H1 (cell line): ENCODE measurements around the gene BOLA2B. TPM values are rescaled to one million over a fixed set of nuclear protein-coding genes. Genes with fewer than 3 reads are reported as not detected.

ENCODE experiments used
- CTCF ChIA-PET: fragments of 300-600 bp; sonication (Branson Sonifier 250); formaldehyde crosslinking; loops from one replicate; lab custom pipeline; 2021; ENCODE audit not compliant: partially characterized antibody; lab: Charles Lee
- POLR2A ChIA-PET: fragments of 300-600 bp; sonication (Branson Sonifier 250); formaldehyde crosslinking; loops from one replicate; lab custom pipeline; 2021; ENCODE audit warnings: inconsistent platforms; ENCODE audit not compliant: partially characterized antibody; lab: Charles Lee
- DNase-seq, 2 experiments: peaks; one replicate each; pipeline versions ENCODE4 v3.0.0 to v3.0.0-alpha.2; 2010 to 2022; ENCODE audit warnings: low spot score in 2 of 2, low read depth in 1 of 2, mixed read lengths in 1 of 2
- FAIRE-seq: peaks from 2 replicates; lab custom pipeline; 2011; peaks lifted over from hg19 to GRCh38; lab: Jason Lieb, UNC
- H2AFZ ChIP-seq: 2 replicates; pipeline ENCODE4 v1.8.1; 2012; ENCODE audit warnings: low read length, inconsistent platforms
- H2AK5ac ChIP-seq: 2 replicates; pipeline ENCODE4 v1.6.1; 2013; ENCODE audit warnings: low read depth, low read length
- H2BK120ac ChIP-seq: replicated peaks from 2 replicates; pipeline ENCODE3; 2013; ENCODE audit warnings: low read depth, low read length, inconsistent platforms
- H2BK12ac ChIP-seq: 2 replicates; pipeline ENCODE4 v1.6.1; 2013; ENCODE audit warnings: low read depth, low read length
- H2BK15ac ChIP-seq: 2 replicates; pipeline ENCODE4 v1.6.1; 2013; ENCODE audit warnings: low read length
- H2BK20ac ChIP-seq: 2 replicates; pipeline ENCODE4 v1.6.1; 2013; ENCODE audit warnings: low read length
- H2BK5ac ChIP-seq: 2 replicates; pipeline ENCODE4 v1.6.1; 2013; ENCODE audit warnings: low read depth, low read length
- H3K14ac ChIP-seq: 2 replicates; pipeline ENCODE4 v1.6.1; 2013; ENCODE audit warnings: inconsistent platforms; ENCODE audit not compliant: insufficient read length
- H3K18ac ChIP-seq: 2 replicates; pipeline ENCODE4 v1.6.1; 2013; ENCODE audit warnings: low read length; ENCODE audit errors: extremely low read depth
- H3K23ac ChIP-seq: 2 replicates; pipeline ENCODE4 v1.6.1; 2013; ENCODE audit warnings: inconsistent platforms; ENCODE audit not compliant: insufficient read length
- H3K23me2 ChIP-seq: 2 replicates; pipeline ENCODE4 v1.6.1; 2013; ENCODE audit warnings: low read depth, low read length
- H3K27ac ChIP-seq: 2 replicates; pipeline ENCODE4 v1.6.1; 2011; ENCODE audit warnings: low read depth, low read length, inconsistent platforms
- H3K27me3 ChIP-seq, 4 experiments: replicated peaks in 1 of 4; 1 replicate in 1 of 4; 2 replicates in 3 of 4; pipeline versions ENCODE4 v1.6.1 to v1.8.1; 2011 to 2013; ENCODE audit warnings: low read length in 3 of 4, mild to moderate bottlenecking in 3 of 4, inconsistent platforms in 2 of 4, mixed read lengths in 2 of 4, moderate library complexity in 1 of 4; ENCODE audit not compliant: control insufficient read depth in 3 of 4, insufficient read depth in 3 of 4; ENCODE audit errors: extremely low read depth in 1 of 4
- H3K36me3 ChIP-seq, 4 experiments: 2 replicates each; pipeline versions ENCODE4 v1.6.1 to v1.8.1; 2011 to 2013; ENCODE audit warnings: mild to moderate bottlenecking in 4 of 4, low read length in 3 of 4, moderate library complexity in 2 of 4, control low read depth in 1 of 4, inconsistent platforms in 1 of 4; ENCODE audit not compliant: insufficient read depth in 4 of 4, control insufficient read depth in 2 of 4
- H3K4ac ChIP-seq: replicated peaks from 2 replicates; pipeline ENCODE3; 2013; ENCODE audit warnings: low read length, low read depth, mixed read lengths, inconsistent platforms; ENCODE audit not compliant: insufficient read length
- H3K4me1 ChIP-seq, 4 experiments: replicated peaks in 1 of 4; 1 replicate in 1 of 4; 2 replicates in 3 of 4; pipeline versions ENCODE4 v1.6.1 to v1.8.1; 2011 to 2013; ENCODE audit warnings: low read length in 3 of 4, inconsistent platforms in 2 of 4, mixed read lengths in 1 of 4; ENCODE audit not compliant: insufficient read depth in 4 of 4, control insufficient read depth in 3 of 4
- H3K4me2 ChIP-seq, 2 experiments: 2 replicates each; pipeline versions ENCODE4 v1.6.1 to v1.8.1; 2011 to 2013; ENCODE audit warnings: low read depth in 2 of 2, low read length in 2 of 2, control low read depth in 1 of 2, inconsistent platforms in 1 of 2, mild to moderate bottlenecking in 1 of 2; ENCODE audit not compliant: insufficient read depth in 1 of 2
- H3K4me3 ChIP-seq, 4 experiments: fragments of 200-600, 300-600 bp in 1 of 4; sonication (generic), shearing (Covaris generic), sonication (Bioruptor Twin) in 1 of 4; 2 replicates each; pipeline versions ENCODE4 v1.5.1 to v1.8.1; 2011 to 2016; ENCODE audit warnings: low read length in 4 of 4, low read depth in 3 of 4, control low read depth in 2 of 4, inconsistent platforms in 2 of 4, mild to moderate bottlenecking in 2 of 4, mixed read lengths in 1 of 4, moderate library complexity in 1 of 4; ENCODE audit not compliant: insufficient read depth in 2 of 4; ENCODE audit errors: extremely low read depth in 1 of 4
- H3K56ac ChIP-seq: replicated peaks from 2 replicates; pipeline ENCODE3; 2013; ENCODE audit warnings: low read depth, mild to moderate bottlenecking, mixed read lengths, low read length, inconsistent platforms; ENCODE audit not compliant: insufficient read length
- H3K79me1 ChIP-seq: 2 replicates; pipeline ENCODE4 v1.6.1; 2013; ENCODE audit warnings: low read depth, low read length, control low read depth
- H3K79me2 ChIP-seq, 2 experiments: 2 replicates each; pipeline versions ENCODE4 v1.6.1 to v1.8.1; 2012 to 2013; ENCODE audit warnings: low read length in 2 of 2, mild to moderate bottlenecking in 2 of 2, inconsistent platforms in 1 of 2; ENCODE audit not compliant: insufficient read depth in 2 of 2, control insufficient read depth in 1 of 2
- H3K9ac ChIP-seq, 4 experiments: replicated peaks in 1 of 4; 1 replicate in 1 of 4; 2 replicates in 3 of 4; pipeline versions ENCODE4 v1.6.1 to v1.8.1; 2011 to 2013; ENCODE audit warnings: low read depth in 3 of 4, low read length in 3 of 4, control low read depth in 2 of 4, mild to moderate bottlenecking in 2 of 4, moderate library complexity in 2 of 4, inconsistent platforms in 1 of 4; ENCODE audit errors: extremely low read depth in 1 of 4
- H3K9me3 ChIP-seq, 2 experiments: 2 replicates each; pipeline versions ENCODE4 v1.6.1 to v1.8.1; 2012 to 2013; ENCODE audit warnings: mild to moderate bottlenecking in 2 of 2, moderate library complexity in 2 of 2, control low read depth in 1 of 2, inconsistent platforms in 1 of 2, low read depth in 1 of 2, low read length in 1 of 2, mixed read lengths in 1 of 2; ENCODE audit not compliant: insufficient read depth in 2 of 2
- H4K20me1 ChIP-seq, 2 experiments: replicated peaks in 1 of 2; 2 replicates each; pipeline versions ENCODE3 to v1.8.1; 2011 to 2013; ENCODE audit warnings: inconsistent platforms in 2 of 2, low read length in 2 of 2, mild to moderate bottlenecking in 1 of 2; ENCODE audit not compliant: insufficient read depth in 2 of 2, control insufficient read depth in 1 of 2
- H4K5ac ChIP-seq: 2 replicates; pipeline ENCODE4 v1.6.1; 2013; ENCODE audit warnings: low read length, low read depth, mixed read lengths, inconsistent platforms; ENCODE audit not compliant: insufficient read length
- H4K8ac ChIP-seq: 2 replicates; pipeline ENCODE4 v1.8.0; 2013; ENCODE audit warnings: mild to moderate bottlenecking, moderate library complexity, low read length, inconsistent platforms; ENCODE audit not compliant: insufficient read depth; ENCODE audit errors: extremely low read depth
- H4K91ac ChIP-seq: replicated peaks from 2 replicates; pipeline ENCODE3; 2013; ENCODE audit warnings: low read length, mixed read lengths, inconsistent platforms; ENCODE audit not compliant: insufficient read length
- BRCA1 ChIP-seq: IDR thresholded peaks from 2 replicates; pipeline ENCODE4 v1.6.1; 2012; ENCODE audit warnings: low read depth, low read length, improper control_type of control experiment
- CBX5 ChIP-seq: fragments of 300-800, 300-1000 bp; sonication (generic); IDR thresholded peaks from 2 replicates; pipeline ENCODE4 v1.7.1; 2016; ENCODE audit warnings: antibody characterized with exemption, low read length, low read depth
- CHD2 ChIP-seq: IDR thresholded peaks from 2 replicates; pipeline ENCODE4 v1.6.1; 2012; ENCODE audit warnings: low read length, improper control_type of control experiment
- CTCF ChIP-seq, 3 experiments: IDR thresholded peaks; 1 replicate in 2 of 3; 2 replicates in 1 of 3; pipeline versions ENCODE4 v1.5.1 to v1.6.1; 2011; ENCODE audit warnings: low read length in 3 of 3, mild to moderate bottlenecking in 3 of 3, inconsistent platforms in 2 of 3, low read depth in 1 of 3, moderate library complexity in 1 of 3; ENCODE audit not compliant: insufficient read depth in 1 of 3; ENCODE audit errors: control extremely low read depth in 1 of 3
- JUN ChIP-seq: IDR thresholded peaks from 2 replicates; pipeline ENCODE4 v1.6.1; 2011; ENCODE audit warnings: low read depth, mild to moderate bottlenecking, improper control_type of control experiment, low read length
- KDM4A ChIP-seq: IDR thresholded peaks from one replicate; pipeline ENCODE4 v1.7.1; 2012; ENCODE audit warnings: low read depth, mild to moderate bottlenecking, moderate library complexity, low read length, inconsistent platforms; ENCODE audit not compliant: severe bottlenecking
- NANOG ChIP-seq: IDR thresholded peaks from 2 replicates; pipeline ENCODE4 v1.6.1; 2011; ENCODE audit warnings: low read length, low read depth, mild to moderate bottlenecking, inconsistent platforms; ENCODE audit not compliant: insufficient read depth, poor library complexity, severe bottlenecking
- SIRT6 ChIP-seq: IDR thresholded peaks from one replicate; pipeline ENCODE4 v1.7.1; 2012; ENCODE audit warnings: low read length, inconsistent platforms
- TBP ChIP-seq: IDR thresholded peaks from 2 replicates; pipeline ENCODE4 v1.6.1; 2011; ENCODE audit warnings: low read depth, low read length, improper control_type of control experiment
- WGBS, 2 experiments: shearing (Covaris generic) in 1 of 2; methylation state at CpG; one replicate each; pipeline versions ENCODE4 v1.1.6 to v1.1.7; 2013 to 2015; ENCODE audit warnings: low lambda C conversion rate in 2 of 2, mixed read lengths in 2 of 2, inconsistent platforms in 1 of 2, low coverage in 1 of 2, missing lambda C conversion rate in 1 of 2; ENCODE audit not compliant: insufficient replicate concordance in 2 of 2, insufficient coverage in 1 of 2, insufficient read length in 1 of 2; ENCODE audit errors: extremely low coverage in 1 of 2, missing lambda C conversion rate in 1 of 2; 5-methylcytosine and 5-hydroxymethylcytosine counted together
- polyA plus RNA-seq, 7 experiments: library from polyadenylated mRNA; depleted of rRNA in 3 of 7; stranded (reverse) in 5 of 7; unstranded in 2 of 7; fragments of >200 nt in 5 of 7; fragments of 200-250 nt in 2 of 7; gene quantifications; 1 replicate in 5 of 7; 2 replicates in 1 of 7; 4 replicates in 1 of 7; pipeline versions ENCODE4 v1.2.1 to v1.2.3, GENCODE V29; 2011 to 2013; ENCODE audit warnings: missing spikeins in 2 of 7, mixed read lengths in 2 of 7
- total RNA-seq: library from RNA; stranded (reverse); fragmentation: NEBNext Ultra II Directional; extraction: Animal tissue kit (Norgen Biotek cat#: 25700); gene quantifications from 2 replicates; pipeline ENCODE4 v1.2.1, GENCODE V29; 2021
- TF ChIP-seq, protein P1 (sequence below): IDR thresholded peaks from 2 replicates; pipeline ENCODE4 v1.6.1; 2012; ENCODE audit warnings: inconsistent platforms
- TF ChIP-seq, protein P2 (sequence below): IDR thresholded peaks from 2 replicates; pipeline ENCODE4 v1.6.1; 2011; ENCODE audit warnings: low read length, improper control_type of control experiment

The BOLA2B gene
- total and polyA plus RNA-seq, 2 of the 8 experiments (the other 6 are each of a cell fraction or from before 2014, with no cell fraction given): 208 to 872 TPM

DNA sequence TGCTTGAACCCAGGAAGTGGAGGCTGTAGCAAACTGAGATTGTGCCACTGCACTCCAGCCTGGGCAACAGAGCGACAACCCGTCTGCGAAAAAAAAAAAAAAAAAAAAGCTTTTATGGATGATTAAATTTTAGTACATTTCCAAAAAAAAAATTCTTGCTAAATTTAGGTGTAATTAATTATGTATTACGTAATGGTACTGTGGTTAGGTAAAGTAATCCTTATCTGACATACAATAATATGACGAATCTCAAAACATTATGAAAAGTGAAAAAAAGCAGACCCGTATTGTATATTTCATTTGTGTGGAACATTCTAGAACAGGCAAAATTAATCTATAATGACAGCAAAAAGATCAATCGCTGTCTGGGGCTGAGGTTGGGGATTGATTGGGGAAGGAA is 20.4 kb downstream of the BOLA2B start:
- no peaks in the 10 kb centered on the region for H3K36me3 ChIP-seq
- H3K14ac ChIP-seq: no peak overlapping the region
- no peak overlapping the region for H3K23ac ChIP-seq
- no peaks in the 10 kb centered on the region for H3K27me3 ChIP-seq
- no peak overlapping the region for H3K4me3 ChIP-seq
- no peaks in the 10 kb centered on the region for H3K79me2 ChIP-seq
- H2BK120ac ChIP-seq: no peak overlapping the region
- DNase-seq: no peak
- no peak overlapping the region for H3K9ac ChIP-seq
- H4K5ac ChIP-seq: no peak overlapping the region
- H4K91ac ChIP-seq: no peak overlapping the region
- no peak overlapping the region for H3K4me2 ChIP-seq
- no peaks in the 10 kb centered on the region for H3K9me3 ChIP-seq
- H2BK5ac ChIP-seq: no peak overlapping the region
- no peaks in the 10 kb centered on the region for H4K20me1 ChIP-seq
- H3K56ac ChIP-seq: no peak overlapping the region
- H2AK5ac ChIP-seq: no peak overlapping the region
- no peaks in the 10 kb centered on the region for H3K23me2 ChIP-seq
- 85% methylated on average over 4 of the region's 7 CpGs; no CpG with 5 or more reads in 1 of the 2 experiments for WGBS, 2 experiments
- no peak overlapping the region for H3K27ac ChIP-seq
- H2BK12ac ChIP-seq: no peak overlapping the region
- FAIRE-seq: no peak
- no peak overlapping the region for H2BK20ac ChIP-seq
- H2AFZ ChIP-seq: no peak overlapping the region
- ChIA-PET POLR2A (interaction anchor here (1.3 kb wide), 1 partner anchor 12 kb away, joined by 3 read pairs; no protein-coding TSS in a partner anchor), CTCF (interaction anchor here (0.7 kb wide), 1 partner anchor 10 kb away, joined by 3 read pairs; the partner anchor contains the start of gene CORO1A)
- H3K4me1 ChIP-seq: no peaks in the 10 kb centered on the region
- no peak overlapping the region for H3K4ac ChIP-seq
- TF ChIP-seq SIRT6: no peak
- TF ChIP-seq NANOG: no peak
- TF ChIP-seq, protein P1, sequence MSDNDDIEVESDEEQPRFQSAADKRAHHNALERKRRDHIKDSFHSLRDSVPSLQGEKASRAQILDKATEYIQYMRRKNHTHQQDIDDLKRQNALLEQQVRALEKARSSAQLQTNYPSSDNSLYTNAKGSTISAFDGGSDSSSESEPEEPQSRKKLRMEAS: no peak
- TF ChIP-seq CTCF (IDR thresholded peaks at IDR 0.05; ENCODE audit: control extremely low read depth in 1 of 3, insufficient read depth in 1 of 3, low read depth in 1 of 3, low read length in 3 of 3): no peak
- TF ChIP-seq CHD2: no peak
- TF ChIP-seq KDM4A: no peak
- TF ChIP-seq JUN: no peak
- no peak for TF ChIP-seq CBX5
- TF ChIP-seq TBP: no peak
- TF ChIP-seq, protein P2, sequence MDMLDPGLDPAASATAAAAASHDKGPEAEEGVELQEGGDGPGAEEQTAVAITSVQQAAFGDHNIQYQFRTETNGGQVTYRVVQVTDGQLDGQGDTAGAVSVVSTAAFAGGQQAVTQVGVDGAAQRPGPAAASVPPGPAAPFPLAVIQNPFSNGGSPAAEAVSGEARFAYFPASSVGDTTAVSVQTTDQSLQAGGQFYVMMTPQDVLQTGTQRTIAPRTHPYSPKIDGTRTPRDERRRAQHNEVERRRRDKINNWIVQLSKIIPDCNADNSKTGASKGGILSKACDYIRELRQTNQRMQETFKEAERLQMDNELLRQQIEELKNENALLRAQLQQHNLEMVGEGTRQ: no peak
- no peak for TF ChIP-seq BRCA1
- no peak overlapping the region for H3K18ac ChIP-seq
- no peak overlapping the region for H4K8ac ChIP-seq
- H2BK15ac ChIP-seq: no peak overlapping the region
- H3K79me1 ChIP-seq: no peaks in the 10 kb centered on the region
